PC-3 (cell line): Measurements from ENCODE around the gene SLC12A5.

Source experiments
- EZH2 ChIP-seq: fragments of 300-600 bp; sonication (generic); IDR thresholded peaks from one replicate; pipeline ENCODE4 v1.6.1; 2017; ENCODE audit warnings: antibody characterized with exemption, mild to moderate bottlenecking, low read length; ENCODE audit not compliant: unreplicated experiment
- EZH2phosphoT487 ChIP-seq: fragments of 300-600 bp; sonication (generic); IDR thresholded peaks from 2 replicates; pipeline ENCODE4 v1.6.1; 2018; ENCODE audit warnings: mild to moderate bottlenecking, antibody characterized with exemption, low read length, borderline replicate concordance
- TF ChIP-seq, protein P1 (sequence below): fragments of 300-600 bp; sonication (generic); conservative IDR thresholded peaks from 2 replicates; pipeline ENCODE4 v1.5.1; 2017; ENCODE audit warnings: antibody characterized with exemption, low read depth, mild to moderate bottlenecking, low read length

DNA sequence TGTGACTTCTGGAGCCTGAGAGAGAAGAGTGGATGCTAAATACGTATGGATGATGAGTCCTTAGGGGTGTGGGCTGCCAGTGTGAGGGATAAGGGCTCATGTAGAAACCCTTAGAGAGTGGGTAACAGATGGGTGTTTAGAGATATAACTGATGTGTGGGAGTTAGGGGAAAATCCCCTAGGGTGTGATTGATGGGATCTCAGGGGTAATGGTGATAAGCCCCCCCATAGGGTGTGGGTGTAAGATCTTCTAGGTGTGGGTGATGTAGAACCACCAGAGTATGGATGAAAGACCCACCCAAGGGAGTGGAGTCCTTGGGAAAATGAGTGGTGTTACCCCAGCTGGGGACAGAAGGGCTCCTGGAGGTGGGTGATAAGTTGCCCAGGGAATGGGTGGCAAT lies 26.3 kb downstream of the SLC12A5 start:
- TF ChIP-seq EZH2, result no peak
- TF ChIP-seq, protein P1, sequence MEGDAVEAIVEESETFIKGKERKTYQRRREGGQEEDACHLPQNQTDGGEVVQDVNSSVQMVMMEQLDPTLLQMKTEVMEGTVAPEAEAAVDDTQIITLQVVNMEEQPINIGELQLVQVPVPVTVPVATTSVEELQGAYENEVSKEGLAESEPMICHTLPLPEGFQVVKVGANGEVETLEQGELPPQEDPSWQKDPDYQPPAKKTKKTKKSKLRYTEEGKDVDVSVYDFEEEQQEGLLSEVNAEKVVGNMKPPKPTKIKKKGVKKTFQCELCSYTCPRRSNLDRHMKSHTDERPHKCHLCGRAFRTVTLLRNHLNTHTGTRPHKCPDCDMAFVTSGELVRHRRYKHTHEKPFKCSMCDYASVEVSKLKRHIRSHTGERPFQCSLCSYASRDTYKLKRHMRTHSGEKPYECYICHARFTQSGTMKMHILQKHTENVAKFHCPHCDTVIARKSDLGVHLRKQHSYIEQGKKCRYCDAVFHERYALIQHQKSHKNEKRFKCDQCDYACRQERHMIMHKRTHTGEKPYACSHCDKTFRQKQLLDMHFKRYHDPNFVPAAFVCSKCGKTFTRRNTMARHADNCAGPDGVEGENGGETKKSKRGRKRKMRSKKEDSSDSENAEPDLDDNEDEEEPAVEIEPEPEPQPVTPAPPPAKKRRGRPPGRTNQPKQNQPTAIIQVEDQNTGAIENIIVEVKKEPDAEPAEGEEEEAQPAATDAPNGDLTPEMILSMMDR, result no peak
- TF ChIP-seq EZH2phosphoT487, result no peak
